GM12878 (cell line): ENCODE results near the gene GNPTAB.

Source experiments
- TF ChIP-seq, protein P1 (sequence below): fragments of 150-350 bp; IDR thresholded peaks from 2 replicates; pipeline ENCODE4 v1.6.1; 2016; ENCODE audit warnings: low read depth, low read length
- TF ChIP-seq, protein P2 (sequence below): fragments of 450-650 bp; IDR thresholded peaks from 2 replicates; pipeline ENCODE4 v1.6.1; 2018; ENCODE audit warnings: borderline replicate concordance, mild to moderate bottlenecking; ENCODE audit not compliant: partially characterized antibody

DNA sequence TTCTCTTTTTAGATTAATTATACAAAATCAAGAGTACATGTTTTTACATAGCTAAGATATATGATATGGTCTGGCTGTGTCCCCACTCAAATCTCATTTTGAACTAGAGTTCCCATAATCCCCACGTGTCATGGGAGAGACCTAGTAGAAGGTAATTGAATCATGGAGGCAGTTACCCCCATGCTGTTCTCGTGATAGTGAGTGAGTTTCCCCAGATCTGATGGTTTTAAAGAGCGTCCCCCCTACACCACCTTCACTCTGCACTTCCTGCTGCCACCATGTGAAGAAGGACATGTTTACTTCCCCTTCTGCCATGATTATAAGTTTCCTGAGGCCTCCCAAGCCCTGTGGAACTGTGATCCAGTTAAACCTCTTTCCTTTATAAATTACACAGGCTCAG, 25.2 kb upstream of the GNPTAB start:
- TF ChIP-seq, protein P1, sequence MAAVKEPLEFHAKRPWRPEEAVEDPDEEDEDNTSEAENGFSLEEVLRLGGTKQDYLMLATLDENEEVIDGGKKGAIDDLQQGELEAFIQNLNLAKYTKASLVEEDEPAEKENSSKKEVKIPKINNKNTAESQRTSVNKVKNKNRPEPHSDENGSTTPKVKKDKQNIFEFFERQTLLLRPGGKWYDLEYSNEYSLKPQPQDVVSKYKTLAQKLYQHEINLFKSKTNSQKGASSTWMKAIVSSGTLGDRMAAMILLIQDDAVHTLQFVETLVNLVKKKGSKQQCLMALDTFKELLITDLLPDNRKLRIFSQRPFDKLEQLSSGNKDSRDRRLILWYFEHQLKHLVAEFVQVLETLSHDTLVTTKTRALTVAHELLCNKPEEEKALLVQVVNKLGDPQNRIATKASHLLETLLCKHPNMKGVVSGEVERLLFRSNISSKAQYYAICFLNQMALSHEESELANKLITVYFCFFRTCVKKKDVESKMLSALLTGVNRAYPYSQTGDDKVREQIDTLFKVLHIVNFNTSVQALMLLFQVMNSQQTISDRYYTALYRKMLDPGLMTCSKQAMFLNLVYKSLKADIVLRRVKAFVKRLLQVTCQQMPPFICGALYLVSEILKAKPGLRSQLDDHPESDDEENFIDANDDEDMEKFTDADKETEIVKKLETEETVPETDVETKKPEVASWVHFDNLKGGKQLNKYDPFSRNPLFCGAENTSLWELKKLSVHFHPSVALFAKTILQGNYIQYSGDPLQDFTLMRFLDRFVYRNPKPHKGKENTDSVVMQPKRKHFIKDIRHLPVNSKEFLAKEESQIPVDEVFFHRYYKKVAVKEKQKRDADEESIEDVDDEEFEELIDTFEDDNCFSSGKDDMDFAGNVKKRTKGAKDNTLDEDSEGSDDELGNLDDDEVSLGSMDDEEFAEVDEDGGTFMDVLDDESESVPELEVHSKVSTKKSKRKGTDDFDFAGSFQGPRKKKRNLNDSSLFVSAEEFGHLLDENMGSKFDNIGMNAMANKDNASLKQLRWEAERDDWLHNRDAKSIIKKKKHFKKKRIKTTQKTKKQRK: no peak
- TF ChIP-seq, protein P2, sequence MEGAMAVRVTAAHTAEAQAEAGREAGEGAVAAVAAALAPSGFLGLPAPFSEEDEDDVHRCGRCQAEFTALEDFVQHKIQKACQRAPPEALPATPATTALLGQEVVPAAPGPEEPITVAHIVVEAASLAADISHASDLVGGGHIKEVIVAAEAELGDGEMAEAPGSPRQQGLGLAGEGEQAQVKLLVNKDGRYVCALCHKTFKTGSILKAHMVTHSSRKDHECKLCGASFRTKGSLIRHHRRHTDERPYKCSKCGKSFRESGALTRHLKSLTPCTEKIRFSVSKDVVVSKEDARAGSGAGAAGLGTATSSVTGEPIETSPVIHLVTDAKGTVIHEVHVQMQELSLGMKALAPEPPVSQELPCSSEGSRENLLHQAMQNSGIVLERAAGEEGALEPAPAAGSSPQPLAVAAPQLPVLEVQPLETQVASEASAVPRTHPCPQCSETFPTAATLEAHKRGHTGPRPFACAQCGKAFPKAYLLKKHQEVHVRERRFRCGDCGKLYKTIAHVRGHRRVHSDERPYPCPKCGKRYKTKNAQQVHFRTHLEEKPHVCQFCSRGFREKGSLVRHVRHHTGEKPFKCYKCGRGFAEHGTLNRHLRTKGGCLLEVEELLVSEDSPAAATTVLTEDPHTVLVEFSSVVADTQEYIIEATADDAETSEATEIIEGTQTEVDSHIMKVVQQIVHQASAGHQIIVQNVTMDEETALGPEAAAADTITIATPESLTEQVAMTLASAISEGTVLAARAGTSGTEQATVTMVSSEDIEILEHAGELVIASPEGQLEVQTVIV: no peak
